ENCODE measurements around the gene NID2.

DNA sequence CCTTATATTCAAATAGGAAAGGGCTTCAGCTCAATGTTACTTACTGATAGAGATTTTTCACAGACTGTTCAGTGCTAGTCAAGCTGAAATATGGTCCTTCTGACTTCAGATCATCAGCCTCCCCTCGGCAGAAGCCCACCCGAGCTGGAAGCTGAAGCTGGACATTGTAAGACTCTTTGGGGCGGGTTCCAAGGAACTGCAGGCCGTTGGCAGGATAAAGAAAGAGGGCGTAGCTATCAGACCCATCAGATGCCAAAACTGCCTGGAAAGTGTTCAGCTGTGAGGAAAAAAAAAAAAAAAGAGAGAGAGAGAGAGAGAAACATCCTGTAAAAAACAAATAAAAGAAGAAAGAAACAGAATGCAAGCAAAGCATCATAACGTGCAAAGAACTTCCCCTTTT lies 8.8 kb downstream of the NID2 start:
- TF ChIP-seq, protein P1, sequence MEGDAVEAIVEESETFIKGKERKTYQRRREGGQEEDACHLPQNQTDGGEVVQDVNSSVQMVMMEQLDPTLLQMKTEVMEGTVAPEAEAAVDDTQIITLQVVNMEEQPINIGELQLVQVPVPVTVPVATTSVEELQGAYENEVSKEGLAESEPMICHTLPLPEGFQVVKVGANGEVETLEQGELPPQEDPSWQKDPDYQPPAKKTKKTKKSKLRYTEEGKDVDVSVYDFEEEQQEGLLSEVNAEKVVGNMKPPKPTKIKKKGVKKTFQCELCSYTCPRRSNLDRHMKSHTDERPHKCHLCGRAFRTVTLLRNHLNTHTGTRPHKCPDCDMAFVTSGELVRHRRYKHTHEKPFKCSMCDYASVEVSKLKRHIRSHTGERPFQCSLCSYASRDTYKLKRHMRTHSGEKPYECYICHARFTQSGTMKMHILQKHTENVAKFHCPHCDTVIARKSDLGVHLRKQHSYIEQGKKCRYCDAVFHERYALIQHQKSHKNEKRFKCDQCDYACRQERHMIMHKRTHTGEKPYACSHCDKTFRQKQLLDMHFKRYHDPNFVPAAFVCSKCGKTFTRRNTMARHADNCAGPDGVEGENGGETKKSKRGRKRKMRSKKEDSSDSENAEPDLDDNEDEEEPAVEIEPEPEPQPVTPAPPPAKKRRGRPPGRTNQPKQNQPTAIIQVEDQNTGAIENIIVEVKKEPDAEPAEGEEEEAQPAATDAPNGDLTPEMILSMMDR (IDR thresholded peaks at IDR 0.05), result no peak
- TF ChIP-seq EZH2 (IDR thresholded peaks at IDR 0.05; ENCODE audit: borderline replicate concordance, insufficient read depth, low read depth, low read length, poor library complexity, severe bottlenecking), result no peak

Data from B cell (primary cell).